Neural progenitor cell (in vitro differentiated cells): ENCODE measurements around the gene CCNL2.

Experiments used
- EZH2 ChIP-seq: fragments of 200-600 bp; sonication (generic); IDR thresholded peaks from 2 replicates; pipeline ENCODE4 v1.6.1; 2017; ENCODE audit warnings: antibody characterized with exemption, mild to moderate bottlenecking, moderate library complexity
- EZH2phosphoT487 ChIP-seq: fragments of 200-600 bp; sonication (generic); IDR thresholded peaks from 2 replicates; pipeline ENCODE4 v1.6.1; 2017; ENCODE audit warnings: antibody characterized with exemption
- TF ChIP-seq, protein P1 (sequence below): fragments of 200-600 bp; sonication (generic); IDR thresholded peaks from 2 replicates; pipeline ENCODE4 v1.5.1; 2017; ENCODE audit warnings: antibody characterized with exemption, mild to moderate bottlenecking

- TF ChIP-seq EZH2 (no peak), EZH2phosphoT487 (no peak)
- TF ChIP-seq, protein P1, sequence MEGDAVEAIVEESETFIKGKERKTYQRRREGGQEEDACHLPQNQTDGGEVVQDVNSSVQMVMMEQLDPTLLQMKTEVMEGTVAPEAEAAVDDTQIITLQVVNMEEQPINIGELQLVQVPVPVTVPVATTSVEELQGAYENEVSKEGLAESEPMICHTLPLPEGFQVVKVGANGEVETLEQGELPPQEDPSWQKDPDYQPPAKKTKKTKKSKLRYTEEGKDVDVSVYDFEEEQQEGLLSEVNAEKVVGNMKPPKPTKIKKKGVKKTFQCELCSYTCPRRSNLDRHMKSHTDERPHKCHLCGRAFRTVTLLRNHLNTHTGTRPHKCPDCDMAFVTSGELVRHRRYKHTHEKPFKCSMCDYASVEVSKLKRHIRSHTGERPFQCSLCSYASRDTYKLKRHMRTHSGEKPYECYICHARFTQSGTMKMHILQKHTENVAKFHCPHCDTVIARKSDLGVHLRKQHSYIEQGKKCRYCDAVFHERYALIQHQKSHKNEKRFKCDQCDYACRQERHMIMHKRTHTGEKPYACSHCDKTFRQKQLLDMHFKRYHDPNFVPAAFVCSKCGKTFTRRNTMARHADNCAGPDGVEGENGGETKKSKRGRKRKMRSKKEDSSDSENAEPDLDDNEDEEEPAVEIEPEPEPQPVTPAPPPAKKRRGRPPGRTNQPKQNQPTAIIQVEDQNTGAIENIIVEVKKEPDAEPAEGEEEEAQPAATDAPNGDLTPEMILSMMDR, result no peak
Observed at GRCh38 chr1:1360506-1361169, 38.5 kb downstream of the CCNL2 start.
